Measurements from ENCODE around the gene RIOX2.

The RIOX2 gene

DNA sequence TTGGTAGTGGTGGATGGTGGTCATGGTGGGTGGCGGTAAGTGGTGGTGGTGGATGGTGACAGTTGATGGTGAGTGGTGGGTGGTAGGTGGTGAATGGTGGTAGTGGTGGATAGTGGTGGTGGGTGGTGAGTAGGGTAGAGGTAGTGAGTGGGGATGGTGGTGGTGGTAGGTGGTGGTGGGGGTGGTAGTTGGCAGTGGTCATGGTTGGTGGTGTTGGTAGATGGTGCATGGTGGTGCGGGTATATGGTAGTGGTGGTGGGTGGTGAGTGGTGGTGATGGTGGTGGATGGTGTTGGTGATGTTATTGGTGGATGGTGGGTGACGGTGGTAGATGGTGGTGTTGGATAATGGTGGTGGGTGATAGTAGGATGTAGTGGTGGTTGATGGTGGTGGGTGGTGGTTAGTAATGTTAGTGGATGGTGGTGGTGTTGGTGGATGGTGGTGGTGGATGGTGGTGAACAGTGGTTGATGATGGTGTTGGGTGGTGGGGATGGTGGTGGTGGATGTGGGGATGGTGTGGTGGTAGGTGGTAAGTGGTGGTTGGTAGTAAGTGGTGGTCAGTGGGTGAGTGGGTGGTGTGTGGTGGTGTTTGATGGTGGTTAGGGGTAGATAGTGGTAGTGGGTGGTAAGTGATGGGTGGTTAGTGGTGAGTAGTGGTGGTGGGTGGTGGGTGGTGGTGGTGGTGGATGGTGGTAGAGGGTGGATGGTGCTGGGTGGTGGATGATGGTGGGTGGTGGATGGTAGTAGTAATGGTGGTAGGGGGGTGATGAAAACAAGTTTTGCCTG, 16.7 kb upstream of the RIOX2 start:
- DNase-seq = no peak

DNA sequence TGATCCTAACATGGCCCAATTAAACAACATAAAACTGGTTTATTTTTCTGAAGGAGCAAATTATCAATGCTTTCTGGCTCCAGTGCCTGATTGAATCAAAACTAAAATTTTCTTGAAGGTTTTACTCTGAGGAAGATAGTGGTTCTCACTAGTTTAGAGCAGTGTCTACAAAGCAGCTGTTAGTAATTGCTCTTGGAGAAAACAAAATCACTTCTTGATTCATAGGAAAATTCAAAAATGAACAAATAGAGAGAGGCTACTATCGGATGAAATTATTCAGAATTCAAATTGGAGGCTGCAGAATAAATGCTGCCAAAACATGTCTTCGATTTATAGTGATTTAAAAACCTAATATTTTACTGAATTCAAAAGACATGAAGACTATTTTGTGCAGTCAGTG, 15.1 kb upstream of the RIOX2 start:
- DNase-seq = no peak

DNA sequence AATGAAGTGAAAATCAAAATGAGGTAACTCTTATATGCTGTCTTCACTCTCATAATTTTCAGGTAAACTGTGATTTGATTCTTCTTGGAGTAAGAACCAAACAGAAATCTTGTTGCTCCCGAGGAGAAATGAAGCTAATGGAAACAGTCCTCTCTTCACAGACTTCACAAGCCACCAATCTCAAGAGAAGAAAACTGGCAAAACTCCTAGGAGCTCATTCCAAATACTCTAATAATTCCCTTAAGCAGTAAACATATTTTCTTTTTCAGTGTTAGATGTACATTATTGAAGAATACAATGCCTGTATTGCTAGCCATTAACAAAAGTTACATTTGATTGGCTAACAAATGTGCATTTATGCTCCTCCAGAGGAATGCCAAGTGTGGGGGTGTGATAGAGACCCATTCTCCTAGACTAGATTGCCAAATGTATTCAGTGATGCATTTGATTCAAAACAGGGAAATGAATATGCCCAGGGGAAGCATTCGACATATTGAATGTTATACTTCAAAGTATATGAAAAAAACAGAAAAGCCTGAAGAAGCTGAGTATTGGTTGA, 11.8 kb upstream of the RIOX2 start:
- no peak for DNase-seq

DNA sequence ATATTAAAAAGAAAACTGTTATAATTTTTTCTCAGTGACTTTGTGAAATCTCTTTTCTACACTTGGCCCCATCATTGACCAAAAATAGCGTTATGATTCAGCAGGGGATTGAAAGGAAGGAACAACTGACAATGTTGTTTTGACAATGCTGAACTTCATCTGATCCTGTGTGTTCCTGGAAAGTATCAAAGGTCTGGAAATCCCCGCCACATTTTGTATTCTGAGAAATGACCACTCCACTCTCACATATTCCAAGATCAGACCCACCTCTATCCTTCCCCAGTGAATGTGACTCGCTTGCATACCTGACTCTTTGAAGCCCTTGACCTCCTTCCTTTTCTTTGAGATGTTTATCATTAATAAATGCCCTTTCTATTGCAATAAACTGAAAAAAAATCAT, 9.7 kb upstream of the RIOX2 start:
- DNase-seq = no peak

DNA sequence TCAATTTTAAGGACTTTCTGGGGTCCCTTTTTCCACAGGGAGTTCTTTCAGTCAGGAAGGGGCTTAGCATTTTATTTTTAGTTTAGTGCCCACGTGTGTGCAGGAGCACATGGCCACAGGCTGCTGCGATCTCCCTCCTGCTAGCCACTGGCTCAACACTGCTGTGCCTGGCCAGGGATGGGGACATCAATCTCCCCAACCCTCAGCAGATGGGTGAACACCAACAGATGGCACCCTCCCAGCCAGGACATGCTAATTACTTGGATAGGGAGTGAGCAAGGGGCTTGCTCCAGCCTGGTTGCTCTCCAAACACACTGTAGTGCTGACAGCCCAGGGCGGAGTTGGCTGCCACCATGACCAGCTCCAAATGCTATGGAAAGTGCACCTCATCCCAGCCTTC, 7.4 kb upstream of the RIOX2 start:
- no peak for DNase-seq

DNA sequence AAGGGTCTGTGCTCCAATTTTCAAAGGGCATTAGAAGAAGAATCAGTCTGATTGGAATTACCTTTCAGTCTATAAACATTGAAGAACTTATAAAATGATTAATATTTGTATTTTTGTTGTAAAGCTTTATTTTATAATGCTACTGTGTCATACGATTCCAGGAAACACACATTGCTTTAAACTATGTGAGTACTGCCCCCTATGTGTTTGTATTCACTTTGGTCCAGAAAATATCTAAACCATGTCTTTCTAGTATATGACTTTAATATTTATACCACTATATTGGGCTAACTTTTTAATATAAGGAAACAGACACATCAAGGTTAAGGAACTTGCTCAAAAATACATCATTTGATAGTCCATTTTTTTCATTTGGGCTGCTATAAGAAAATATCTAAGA, 3.2 kb upstream of the RIOX2 start:
- no peak for DNase-seq

DNA sequence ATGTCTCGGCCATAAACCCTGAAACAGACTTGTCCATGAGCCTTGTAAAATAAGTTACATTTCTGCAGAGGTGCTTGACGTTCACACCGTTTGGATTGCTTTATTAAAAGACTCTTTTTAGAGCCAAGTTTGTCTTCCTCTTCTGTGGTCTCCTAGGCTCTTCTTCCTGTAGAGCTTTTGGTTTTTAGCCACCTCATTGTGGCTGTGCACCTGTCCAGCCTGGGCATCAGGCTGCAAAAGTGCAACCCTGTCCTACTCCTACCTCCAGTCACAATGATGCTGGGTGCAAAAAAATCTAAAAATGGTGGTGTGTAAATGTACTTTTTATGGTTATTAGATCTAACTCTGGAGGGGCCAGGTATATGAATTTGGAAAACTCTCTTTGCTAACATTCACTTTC, 2.8 kb upstream of the RIOX2 start:
- DNase-seq = no peak

DNA sequence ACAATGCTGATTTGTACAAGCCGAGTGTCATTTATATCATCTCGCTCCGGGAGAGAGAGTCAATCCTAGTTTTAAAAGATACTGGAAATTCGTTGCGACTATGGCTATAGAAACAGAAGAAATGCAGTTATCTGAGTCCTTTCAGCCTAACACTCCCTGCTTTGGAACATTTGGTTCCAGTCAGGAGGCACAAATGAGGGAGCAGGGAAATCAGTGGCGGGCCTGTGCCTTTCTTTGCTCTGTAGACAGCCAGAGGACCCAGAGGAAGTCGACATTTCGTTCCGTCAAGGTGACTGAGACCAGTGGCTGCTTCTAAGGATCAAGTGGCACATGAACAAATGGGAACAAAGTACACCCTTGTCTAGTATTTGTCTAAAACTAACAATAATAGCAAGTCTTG, 745 bp upstream of the RIOX2 start:
- no peak for DNase-seq

DNA sequence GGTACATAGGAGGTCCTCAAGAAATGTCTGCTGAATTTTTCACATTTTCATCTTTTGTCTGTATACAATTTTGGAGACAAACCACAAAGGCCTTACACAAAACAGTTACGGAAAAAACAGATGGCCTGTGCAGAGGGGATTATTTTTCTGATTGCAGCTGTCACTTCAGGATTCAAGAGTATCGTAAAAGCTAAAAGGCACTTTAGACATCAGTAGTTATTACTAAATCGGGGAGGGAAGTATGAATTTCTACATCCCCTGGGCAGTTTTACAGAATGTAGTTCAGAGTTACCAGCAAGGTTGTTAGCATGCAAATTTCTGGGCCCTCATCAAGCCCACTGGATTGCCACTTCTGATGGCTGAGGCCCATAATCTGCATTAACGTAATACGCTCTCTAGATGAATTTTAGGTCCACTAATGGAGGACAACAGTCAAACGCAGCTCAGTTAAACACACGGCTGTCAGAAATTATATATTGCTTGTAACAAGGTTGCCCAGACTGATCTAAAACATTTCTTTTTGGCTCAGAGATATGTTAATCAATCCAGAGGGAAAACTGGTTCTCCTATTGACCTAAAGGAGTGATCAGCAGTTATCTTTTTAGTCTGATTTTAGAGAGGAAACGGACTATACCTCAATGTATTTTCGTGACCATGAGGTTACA, 1.1 kb downstream of the RIOX2 start:
- no peak for DNase-seq

DNA sequence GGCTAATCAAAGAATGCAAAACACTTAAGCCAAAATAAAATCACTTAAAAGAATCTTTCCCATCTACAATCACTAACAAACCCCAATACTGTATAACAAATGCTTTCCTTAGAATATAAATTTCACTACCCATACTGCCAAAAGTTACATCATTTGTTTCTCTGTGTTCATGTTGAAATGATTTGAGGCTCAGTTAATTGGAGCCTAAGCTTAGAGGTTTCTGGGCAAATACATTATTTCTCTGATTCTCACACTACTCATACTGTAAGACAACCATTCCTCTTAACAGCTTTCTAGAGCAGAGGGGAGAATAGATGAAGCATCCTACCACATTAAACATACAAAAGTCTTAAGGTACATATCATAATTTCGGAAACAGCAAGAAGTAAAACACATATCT, 2.1 kb downstream of the RIOX2 start:
- no peak for DNase-seq

DNA sequence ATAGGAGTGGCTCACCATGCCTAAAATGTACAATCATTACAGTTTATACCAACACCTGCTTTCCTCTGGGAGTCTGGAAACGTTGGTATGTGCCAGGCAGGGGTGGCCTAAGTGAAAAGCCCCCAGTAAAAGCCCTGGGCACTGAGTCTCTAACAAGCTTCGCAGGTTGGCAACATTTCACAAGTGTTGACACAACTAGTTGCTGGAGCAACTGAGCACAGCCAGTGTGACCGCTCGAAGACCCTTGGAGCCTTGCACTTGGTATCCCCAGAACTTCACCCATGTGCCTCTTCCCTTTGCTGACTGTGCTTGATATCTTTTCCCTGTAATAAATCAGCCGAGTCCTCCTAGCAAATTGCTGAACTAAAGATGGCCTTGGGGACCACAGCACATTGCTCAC, 2.7 kb downstream of the RIOX2 start:
- no peak for DNase-seq

DNA sequence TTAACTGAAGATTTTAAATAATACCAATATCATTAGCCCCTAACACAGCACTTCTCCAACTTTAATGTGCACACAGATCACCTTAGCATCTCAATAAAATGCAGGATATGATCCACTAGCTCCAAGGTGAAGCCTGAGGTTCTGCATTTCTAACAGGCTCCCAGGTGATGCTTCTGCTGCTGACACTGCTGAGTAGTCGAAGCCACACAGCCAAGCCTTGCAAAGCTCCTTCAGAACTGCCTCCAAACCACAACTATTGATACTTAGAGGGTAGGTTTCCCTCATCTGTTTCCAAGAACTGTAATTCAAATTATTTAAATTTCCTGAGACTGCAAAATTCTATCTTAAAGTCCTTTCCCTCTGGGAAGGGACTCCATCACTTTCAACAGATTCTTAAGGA, 3.9 kb downstream of the RIOX2 start:
- no peak for DNase-seq

DNA sequence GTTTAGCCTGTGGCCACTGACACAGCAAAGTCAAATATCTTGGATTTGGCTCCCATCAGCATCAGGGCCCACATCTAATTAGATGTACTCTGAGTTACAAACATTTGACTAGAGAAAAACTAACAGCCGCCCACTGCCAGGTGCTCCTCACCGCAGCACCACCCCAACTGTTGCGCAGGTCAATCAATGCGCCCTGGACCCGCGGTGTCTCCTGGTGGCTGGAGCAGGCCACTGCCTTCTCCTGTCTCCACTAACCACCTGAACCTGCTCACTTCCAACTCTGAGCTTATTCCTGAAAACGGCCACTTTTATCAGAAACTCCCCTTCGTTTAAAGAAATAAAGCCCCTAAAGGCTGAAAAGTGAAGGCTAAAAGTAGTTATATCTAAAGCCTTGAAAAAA, 4.3 kb downstream of the RIOX2 start:
- no peak for DNase-seq

DNA sequence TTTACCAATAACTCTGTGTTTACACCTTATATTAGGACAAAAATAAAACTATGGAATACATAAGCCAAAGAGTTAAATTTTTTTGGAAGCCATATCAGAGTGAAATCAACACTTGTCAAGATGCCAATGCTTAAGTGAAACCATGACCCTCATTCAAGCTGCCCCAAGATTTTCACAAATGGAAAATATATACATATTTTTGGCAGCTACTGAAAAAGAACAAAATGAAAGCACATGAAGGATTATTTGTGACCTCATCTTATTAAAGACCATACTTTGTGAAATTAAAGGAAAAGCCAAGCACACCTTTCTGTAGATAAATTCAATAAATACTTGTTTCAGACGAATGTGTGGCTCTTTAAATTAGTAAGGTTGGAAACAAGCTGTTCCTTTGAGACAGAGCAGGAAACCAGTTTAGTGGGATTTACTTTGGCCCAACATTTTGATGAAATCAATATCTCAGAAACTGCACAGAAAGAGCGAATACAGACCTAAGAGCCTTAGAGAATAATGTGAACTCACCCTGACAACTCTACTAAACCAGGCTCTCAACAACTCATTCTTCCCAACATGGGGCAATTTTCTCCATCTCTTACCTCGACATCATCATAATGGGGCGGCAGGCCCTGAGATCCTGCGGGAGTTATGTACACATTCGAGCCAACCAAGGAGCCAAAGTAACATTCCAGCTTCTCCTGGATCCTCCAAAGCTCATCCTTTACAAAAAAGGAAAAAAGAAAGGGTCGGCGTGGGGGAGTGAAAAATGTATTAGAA, 11.1 kb downstream of the RIOX2 start:
- no peak for DNase-seq

DNA sequence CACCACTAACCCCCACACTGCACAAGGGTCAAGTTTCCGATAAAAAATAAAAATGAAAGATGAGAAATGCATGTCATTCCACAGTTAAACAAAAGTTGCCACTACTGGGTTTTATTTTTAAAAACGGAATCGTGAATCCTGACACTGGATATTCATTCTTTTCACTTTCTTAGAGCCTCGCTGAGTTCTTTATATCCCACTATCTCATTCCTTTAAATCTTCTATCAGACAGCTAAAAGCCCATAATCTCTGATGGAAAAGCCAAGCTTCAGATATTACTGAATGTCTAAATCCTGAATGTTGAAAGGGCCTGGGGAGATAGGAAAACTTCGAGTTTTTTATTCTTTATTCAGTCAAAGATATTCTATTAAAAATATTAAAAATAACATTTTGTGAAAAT, 11.7 kb downstream of the RIOX2 start:
- DNase-seq = no peak

DNA sequence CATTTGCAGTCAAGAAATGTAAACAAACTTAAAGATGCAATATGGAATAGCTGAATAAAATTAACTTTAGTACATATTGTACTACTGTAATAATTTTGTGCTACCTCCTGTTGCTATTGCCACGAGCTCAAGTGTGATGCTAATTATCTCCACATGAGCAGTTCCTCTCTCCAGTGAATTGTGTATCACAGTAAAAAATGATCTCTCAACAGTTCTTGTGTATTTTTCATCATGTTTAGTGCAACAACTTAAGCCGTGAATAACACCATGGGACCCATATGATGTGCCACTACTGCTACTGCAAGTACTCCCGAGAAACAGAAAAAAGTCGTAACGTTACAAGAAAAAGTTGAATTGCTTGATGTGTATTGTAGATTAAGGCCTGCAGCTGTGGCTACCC, 12.4 kb downstream of the RIOX2 start:
- DNase-seq = no peak

DNA sequence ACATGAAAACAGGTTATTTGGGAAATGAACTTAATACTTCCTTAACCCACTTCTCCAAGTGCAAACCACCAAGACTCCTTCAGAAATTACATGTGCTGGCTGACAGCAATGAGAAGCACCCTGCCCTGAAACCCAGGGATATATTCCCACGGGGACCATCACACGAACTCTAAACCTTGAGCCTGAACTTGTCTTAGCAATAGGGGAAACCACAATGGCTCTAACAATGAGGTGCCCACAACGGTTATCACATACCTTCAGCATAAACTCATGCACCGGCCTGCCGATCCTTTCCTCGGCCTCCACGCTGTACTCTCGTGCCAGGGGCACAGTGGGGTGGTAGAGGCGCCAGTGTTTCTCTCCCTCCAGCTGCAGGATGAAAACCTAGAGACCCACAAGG, 13.4 kb downstream of the RIOX2 start:
- no peak for DNase-seq

DNA sequence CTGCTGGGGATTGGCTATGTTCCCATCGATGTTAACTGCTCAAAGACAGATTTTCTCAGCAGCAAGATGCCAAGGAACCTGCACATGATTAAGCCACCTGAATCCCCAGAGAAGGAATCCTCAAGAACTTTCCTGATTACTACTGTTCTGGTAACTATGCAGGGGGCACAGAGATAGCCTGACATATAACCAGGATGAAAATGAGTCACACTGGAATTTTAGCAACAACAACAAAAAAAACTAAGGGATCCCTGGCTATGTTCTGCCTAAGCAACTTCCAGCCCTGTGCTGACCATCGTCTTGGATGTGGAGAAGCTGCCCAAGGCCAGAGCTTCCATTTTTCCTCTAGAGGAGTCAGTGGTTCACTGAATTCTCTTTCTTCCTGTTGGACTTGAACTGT, 13.8 kb downstream of the RIOX2 start:
- DNase-seq = no peak

DNA sequence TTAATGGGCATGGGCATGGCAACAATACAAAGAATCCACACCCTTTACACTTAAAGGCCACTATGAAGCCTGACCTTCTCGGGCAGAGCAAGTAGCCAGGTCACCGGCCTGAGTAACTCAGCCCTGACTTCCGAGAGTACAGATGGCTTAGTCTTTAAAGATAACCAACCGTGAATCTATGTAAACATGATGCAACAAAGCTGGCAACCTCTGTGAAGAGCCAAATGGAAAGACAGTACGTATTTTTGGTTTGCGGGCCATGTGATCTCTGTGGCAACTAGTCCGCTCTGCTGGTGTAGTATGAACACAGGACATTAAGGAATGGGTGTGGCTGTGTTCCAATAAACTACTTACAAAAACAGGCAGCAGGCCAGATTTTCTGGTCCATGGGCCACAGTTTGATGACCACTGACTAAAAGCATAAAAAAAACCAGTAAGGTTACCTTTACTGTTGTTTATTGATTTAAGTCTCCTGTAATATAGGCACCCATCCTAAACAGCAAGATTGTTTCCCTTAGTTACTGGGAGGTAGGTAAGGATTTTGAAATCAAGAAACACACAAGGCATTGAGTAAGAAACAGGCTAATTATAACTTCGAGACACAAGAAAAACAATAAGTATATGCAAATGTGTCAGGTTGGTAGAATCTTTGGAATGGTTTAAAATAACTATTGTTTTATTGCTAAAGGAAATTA, 14.5 kb downstream of the RIOX2 start:
- DNase-seq = no peak

DNA sequence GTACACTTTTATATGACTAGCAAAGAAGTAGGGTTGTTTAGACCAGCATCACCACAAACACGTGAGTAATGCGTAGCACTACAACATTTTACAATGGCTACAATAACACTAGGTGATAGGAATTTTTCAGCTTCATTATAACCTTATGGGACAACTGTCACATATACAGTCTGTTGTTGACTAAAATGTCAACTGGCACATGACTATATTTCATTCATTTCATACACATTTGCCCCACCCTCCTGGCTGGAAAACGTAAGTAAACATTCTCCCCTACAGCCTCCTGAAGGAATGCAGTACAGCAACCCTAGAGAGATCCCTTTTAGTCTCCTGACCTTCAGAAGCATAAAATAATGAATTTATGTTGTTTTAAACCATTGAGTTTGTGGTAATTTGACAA, 16.2 kb downstream of the RIOX2 start:
- no peak for DNase-seq

DNA sequence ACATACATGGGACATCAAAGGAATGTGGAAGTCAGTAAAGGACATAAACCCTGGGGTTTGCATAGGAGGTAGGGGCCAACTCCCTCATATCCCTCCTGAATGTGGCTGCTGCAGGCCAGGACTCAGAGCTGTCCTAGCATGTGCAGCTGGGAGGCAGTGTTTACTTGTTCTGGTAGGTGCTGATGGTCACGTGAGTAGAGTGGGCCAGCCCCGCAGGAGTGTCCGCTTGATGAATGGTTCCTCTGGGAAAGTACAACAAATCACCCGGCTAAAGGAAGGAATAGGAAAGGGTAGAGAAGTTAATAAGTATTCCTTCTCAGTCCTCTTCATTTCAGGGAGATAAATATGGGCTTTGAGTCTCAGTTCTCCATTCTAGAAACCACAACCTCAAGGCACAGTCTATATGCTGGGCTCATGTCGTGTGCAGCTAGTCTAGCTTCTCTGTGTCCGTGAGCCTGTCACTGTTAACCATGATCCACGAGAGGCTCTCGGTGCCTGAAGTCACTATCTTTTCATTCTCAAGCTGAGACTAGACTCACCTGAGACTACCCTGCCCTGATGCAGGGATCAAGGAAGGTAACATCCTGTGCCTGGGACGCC, 17.9 kb downstream of the RIOX2 start:
- no peak for DNase-seq

DNA sequence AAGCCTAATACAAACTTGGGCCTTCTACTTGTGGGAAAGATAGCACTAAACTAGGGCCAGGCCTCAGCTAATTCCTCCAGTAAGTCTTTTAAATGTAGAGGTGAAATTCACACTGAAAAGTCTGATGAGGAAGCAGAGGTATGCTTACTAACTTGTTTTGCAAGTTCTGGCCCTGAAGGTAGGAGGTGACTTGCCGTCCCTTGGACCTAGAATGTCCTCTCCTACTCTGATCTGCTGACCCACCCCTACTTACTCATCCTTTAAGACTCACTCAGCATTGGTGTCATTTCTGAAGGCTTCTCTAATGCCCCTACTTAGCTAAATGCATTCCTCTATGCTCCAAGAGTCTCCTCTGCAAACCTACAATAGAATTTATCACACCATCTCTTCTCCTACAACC, 19.4 kb downstream of the RIOX2 start:
- DNase-seq = no peak

DNA sequence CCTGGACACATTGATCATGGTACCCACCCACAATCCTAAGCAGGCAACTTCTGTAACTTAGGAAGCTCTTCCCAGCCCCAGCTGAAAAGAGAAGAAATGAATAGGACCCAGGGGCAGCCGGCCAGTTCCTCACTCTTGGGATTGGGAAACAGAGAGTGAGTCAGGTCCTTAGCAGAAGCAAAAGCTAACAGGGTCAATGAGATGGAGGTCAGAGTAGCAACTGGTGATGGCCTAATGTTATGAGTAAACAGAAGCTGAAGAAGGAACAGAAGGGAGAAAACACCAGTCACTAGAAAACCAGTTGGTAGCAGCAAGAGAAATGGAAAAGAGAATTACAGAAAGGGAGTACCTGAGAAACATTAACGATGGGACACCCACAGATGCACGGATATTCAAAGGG, 20.0 kb downstream of the RIOX2 start:
- DNase-seq = no peak
